H1 (cell line): ENCODE measurements around the gene PLEKHN1. TPM values are rescaled to one million over a fixed set of nuclear protein-coding genes. Genes with fewer than 3 reads are reported as not detected.

Experiments
- CTCF ChIA-PET: fragments of 300-600 bp; sonication (Branson Sonifier 250); formaldehyde crosslinking; loops from one replicate; lab custom pipeline; 2021; ENCODE audit not compliant: partially characterized antibody; lab: Charles Lee
- POLR2A ChIA-PET: fragments of 300-600 bp; sonication (Branson Sonifier 250); formaldehyde crosslinking; loops from one replicate; lab custom pipeline; 2021; ENCODE audit warnings: inconsistent platforms; ENCODE audit not compliant: partially characterized antibody; lab: Charles Lee
- DNase-seq, 2 experiments: peaks; one replicate each; pipeline versions ENCODE4 v3.0.0 to v3.0.0-alpha.2; 2010 to 2022; ENCODE audit warnings: low spot score in 2 of 2, low read depth in 1 of 2, mixed read lengths in 1 of 2
- FAIRE-seq: peaks from 2 replicates; lab custom pipeline; 2011; peaks lifted over from hg19 to GRCh38; lab: Jason Lieb, UNC
- H2AFZ ChIP-seq: 2 replicates; pipeline ENCODE4 v1.8.1; 2012; ENCODE audit warnings: low read length, inconsistent platforms
- H2AK5ac ChIP-seq: 2 replicates; pipeline ENCODE4 v1.6.1; 2013; ENCODE audit warnings: low read depth, low read length
- H2BK120ac ChIP-seq: replicated peaks from 2 replicates; pipeline ENCODE3; 2013; ENCODE audit warnings: low read depth, low read length, inconsistent platforms
- H2BK12ac ChIP-seq: 2 replicates; pipeline ENCODE4 v1.6.1; 2013; ENCODE audit warnings: low read depth, low read length
- H2BK15ac ChIP-seq: 2 replicates; pipeline ENCODE4 v1.6.1; 2013; ENCODE audit warnings: low read length
- H2BK20ac ChIP-seq: 2 replicates; pipeline ENCODE4 v1.6.1; 2013; ENCODE audit warnings: low read length
- H2BK5ac ChIP-seq: 2 replicates; pipeline ENCODE4 v1.6.1; 2013; ENCODE audit warnings: low read depth, low read length
- H3K14ac ChIP-seq: 2 replicates; pipeline ENCODE4 v1.6.1; 2013; ENCODE audit warnings: inconsistent platforms; ENCODE audit not compliant: insufficient read length
- H3K18ac ChIP-seq: 2 replicates; pipeline ENCODE4 v1.6.1; 2013; ENCODE audit warnings: low read length; ENCODE audit errors: extremely low read depth
- H3K23ac ChIP-seq: 2 replicates; pipeline ENCODE4 v1.6.1; 2013; ENCODE audit warnings: inconsistent platforms; ENCODE audit not compliant: insufficient read length
- H3K23me2 ChIP-seq: 2 replicates; pipeline ENCODE4 v1.6.1; 2013; ENCODE audit warnings: low read depth, low read length
- H3K27ac ChIP-seq: 2 replicates; pipeline ENCODE4 v1.6.1; 2011; ENCODE audit warnings: low read depth, low read length, inconsistent platforms
- H3K27me3 ChIP-seq, 4 experiments: replicated peaks in 1 of 4; 1 replicate in 1 of 4; 2 replicates in 3 of 4; pipeline versions ENCODE4 v1.6.1 to v1.8.1; 2011 to 2013; ENCODE audit warnings: low read length in 3 of 4, mild to moderate bottlenecking in 3 of 4, inconsistent platforms in 2 of 4, mixed read lengths in 2 of 4, moderate library complexity in 1 of 4; ENCODE audit not compliant: control insufficient read depth in 3 of 4, insufficient read depth in 3 of 4; ENCODE audit errors: extremely low read depth in 1 of 4
- H3K36me3 ChIP-seq, 4 experiments: 2 replicates each; pipeline versions ENCODE4 v1.6.1 to v1.8.1; 2011 to 2013; ENCODE audit warnings: mild to moderate bottlenecking in 4 of 4, low read length in 3 of 4, moderate library complexity in 2 of 4, control low read depth in 1 of 4, inconsistent platforms in 1 of 4; ENCODE audit not compliant: insufficient read depth in 4 of 4, control insufficient read depth in 2 of 4
- H3K4ac ChIP-seq: replicated peaks from 2 replicates; pipeline ENCODE3; 2013; ENCODE audit warnings: low read length, low read depth, mixed read lengths, inconsistent platforms; ENCODE audit not compliant: insufficient read length
- H3K4me1 ChIP-seq, 4 experiments: replicated peaks in 1 of 4; 1 replicate in 1 of 4; 2 replicates in 3 of 4; pipeline versions ENCODE4 v1.6.1 to v1.8.1; 2011 to 2013; ENCODE audit warnings: low read length in 3 of 4, inconsistent platforms in 2 of 4, mixed read lengths in 1 of 4; ENCODE audit not compliant: insufficient read depth in 4 of 4, control insufficient read depth in 3 of 4
- H3K4me2 ChIP-seq, 2 experiments: 2 replicates each; pipeline versions ENCODE4 v1.6.1 to v1.8.1; 2011 to 2013; ENCODE audit warnings: low read depth in 2 of 2, low read length in 2 of 2, control low read depth in 1 of 2, inconsistent platforms in 1 of 2, mild to moderate bottlenecking in 1 of 2; ENCODE audit not compliant: insufficient read depth in 1 of 2
- H3K4me3 ChIP-seq, 4 experiments: fragments of 200-600, 300-600 bp in 1 of 4; sonication (generic), shearing (Covaris generic), sonication (Bioruptor Twin) in 1 of 4; 2 replicates each; pipeline versions ENCODE4 v1.5.1 to v1.8.1; 2011 to 2016; ENCODE audit warnings: low read length in 4 of 4, low read depth in 3 of 4, control low read depth in 2 of 4, inconsistent platforms in 2 of 4, mild to moderate bottlenecking in 2 of 4, mixed read lengths in 1 of 4, moderate library complexity in 1 of 4; ENCODE audit not compliant: insufficient read depth in 2 of 4; ENCODE audit errors: extremely low read depth in 1 of 4
- H3K56ac ChIP-seq: replicated peaks from 2 replicates; pipeline ENCODE3; 2013; ENCODE audit warnings: low read depth, mild to moderate bottlenecking, mixed read lengths, low read length, inconsistent platforms; ENCODE audit not compliant: insufficient read length
- H3K79me1 ChIP-seq: 2 replicates; pipeline ENCODE4 v1.6.1; 2013; ENCODE audit warnings: low read depth, low read length, control low read depth
- H3K79me2 ChIP-seq, 2 experiments: 2 replicates each; pipeline versions ENCODE4 v1.6.1 to v1.8.1; 2012 to 2013; ENCODE audit warnings: low read length in 2 of 2, mild to moderate bottlenecking in 2 of 2, inconsistent platforms in 1 of 2; ENCODE audit not compliant: insufficient read depth in 2 of 2, control insufficient read depth in 1 of 2
- H3K9ac ChIP-seq, 4 experiments: replicated peaks in 1 of 4; 1 replicate in 1 of 4; 2 replicates in 3 of 4; pipeline versions ENCODE4 v1.6.1 to v1.8.1; 2011 to 2013; ENCODE audit warnings: low read depth in 3 of 4, low read length in 3 of 4, control low read depth in 2 of 4, mild to moderate bottlenecking in 2 of 4, moderate library complexity in 2 of 4, inconsistent platforms in 1 of 4; ENCODE audit errors: extremely low read depth in 1 of 4
- H3K9me3 ChIP-seq, 2 experiments: 2 replicates each; pipeline versions ENCODE4 v1.6.1 to v1.8.1; 2012 to 2013; ENCODE audit warnings: mild to moderate bottlenecking in 2 of 2, moderate library complexity in 2 of 2, control low read depth in 1 of 2, inconsistent platforms in 1 of 2, low read depth in 1 of 2, low read length in 1 of 2, mixed read lengths in 1 of 2; ENCODE audit not compliant: insufficient read depth in 2 of 2
- H4K20me1 ChIP-seq, 2 experiments: replicated peaks in 1 of 2; 2 replicates each; pipeline versions ENCODE3 to v1.8.1; 2011 to 2013; ENCODE audit warnings: inconsistent platforms in 2 of 2, low read length in 2 of 2, mild to moderate bottlenecking in 1 of 2; ENCODE audit not compliant: insufficient read depth in 2 of 2, control insufficient read depth in 1 of 2
- H4K5ac ChIP-seq: 2 replicates; pipeline ENCODE4 v1.6.1; 2013; ENCODE audit warnings: low read length, low read depth, mixed read lengths, inconsistent platforms; ENCODE audit not compliant: insufficient read length
- H4K8ac ChIP-seq: 2 replicates; pipeline ENCODE4 v1.8.0; 2013; ENCODE audit warnings: mild to moderate bottlenecking, moderate library complexity, low read length, inconsistent platforms; ENCODE audit not compliant: insufficient read depth; ENCODE audit errors: extremely low read depth
- H4K91ac ChIP-seq: replicated peaks from 2 replicates; pipeline ENCODE3; 2013; ENCODE audit warnings: low read length, mixed read lengths, inconsistent platforms; ENCODE audit not compliant: insufficient read length
- ATF2 ChIP-seq: IDR thresholded peaks from 2 replicates; pipeline ENCODE4 v1.6.1; 2012; ENCODE audit warnings: low read length, inconsistent platforms
- CREB1 ChIP-seq: IDR thresholded peaks from 2 replicates; pipeline ENCODE4 v1.6.1; 2012; ENCODE audit warnings: inconsistent platforms
- CTCF ChIP-seq, 3 experiments: IDR thresholded peaks; 1 replicate in 2 of 3; 2 replicates in 1 of 3; pipeline versions ENCODE4 v1.5.1 to v1.6.1; 2011; ENCODE audit warnings: low read length in 3 of 3, mild to moderate bottlenecking in 3 of 3, inconsistent platforms in 2 of 3, low read depth in 1 of 3, moderate library complexity in 1 of 3; ENCODE audit not compliant: insufficient read depth in 1 of 3; ENCODE audit errors: control extremely low read depth in 1 of 3
- HDAC2 ChIP-seq, 2 experiments: fragments of 300-600 bp in 1 of 2; sonication (generic) in 1 of 2; IDR thresholded peaks; 2 replicates each; pipeline ENCODE4 v1.6.1; 2011 to 2012; ENCODE audit warnings: low read depth in 2 of 2, low read length in 2 of 2, mild to moderate bottlenecking in 2 of 2, moderate library complexity in 2 of 2, borderline replicate concordance in 1 of 2, inconsistent platforms in 1 of 2
- JUND ChIP-seq: IDR thresholded peaks from 2 replicates; pipeline ENCODE4 v1.6.1; 2011; ENCODE audit warnings: mild to moderate bottlenecking, improper control_type of control experiment, low read length
- KDM1A ChIP-seq: fragments of 200-600, 300-600 bp; sonication (generic); IDR thresholded peaks from 2 replicates; pipeline ENCODE4 v1.7.1; 2016; ENCODE audit warnings: mild to moderate bottlenecking, low read length, borderline replicate concordance
- KDM4A ChIP-seq: IDR thresholded peaks from one replicate; pipeline ENCODE4 v1.7.1; 2012; ENCODE audit warnings: low read depth, mild to moderate bottlenecking, moderate library complexity, low read length, inconsistent platforms; ENCODE audit not compliant: severe bottlenecking
- SIN3A ChIP-seq, 2 experiments: IDR thresholded peaks in 1 of 2; conservative IDR thresholded peaks in 1 of 2; 2 replicates each; pipeline ENCODE4 v1.6.1; 2011 to 2012; ENCODE audit warnings: low read length in 2 of 2, improper control_type of control experiment in 1 of 2, low read depth in 1 of 2, mild to moderate bottlenecking in 1 of 2
- WGBS, 2 experiments: shearing (Covaris generic) in 1 of 2; methylation state at CpG; one replicate each; pipeline versions ENCODE4 v1.1.6 to v1.1.7; 2013 to 2015; ENCODE audit warnings: low lambda C conversion rate in 2 of 2, mixed read lengths in 2 of 2, inconsistent platforms in 1 of 2, low coverage in 1 of 2, missing lambda C conversion rate in 1 of 2; ENCODE audit not compliant: insufficient replicate concordance in 2 of 2, insufficient coverage in 1 of 2, insufficient read length in 1 of 2; ENCODE audit errors: extremely low coverage in 1 of 2, missing lambda C conversion rate in 1 of 2; 5-methylcytosine and 5-hydroxymethylcytosine counted together
- polyA plus RNA-seq, 7 experiments: library from polyadenylated mRNA; depleted of rRNA in 3 of 7; stranded (reverse) in 5 of 7; unstranded in 2 of 7; fragments of >200 nt in 5 of 7; fragments of 200-250 nt in 2 of 7; gene quantifications; 1 replicate in 5 of 7; 2 replicates in 1 of 7; 4 replicates in 1 of 7; pipeline versions ENCODE4 v1.2.1 to v1.2.3, GENCODE V29; 2011 to 2013; ENCODE audit warnings: missing spikeins in 2 of 7, mixed read lengths in 2 of 7
- total RNA-seq: library from RNA; stranded (reverse); fragmentation: NEBNext Ultra II Directional; extraction: Animal tissue kit (Norgen Biotek cat#: 25700); gene quantifications from 2 replicates; pipeline ENCODE4 v1.2.1, GENCODE V29; 2021

The PLEKHN1 gene
- total and polyA plus RNA-seq, 2 of the 8 experiments (the other 6 are each of a cell fraction or from before 2014, with no cell fraction given): 0.39 to 1.5 TPM

GRCh38 chr1:950268-950667, 16.0 kb upstream of the PLEKHN1 start:
- ChIA-PET CTCF (no interaction called here), POLR2A (interaction anchor here (1.0 kb wide), 1 partner anchor 9 kb away, joined by 3 read pairs; no protein-coding TSS in a partner anchor)
- no peaks in the 10 kb centered on the region for H3K9me3 ChIP-seq
- H3K27ac ChIP-seq: no peak overlapping the region
- no peaks in the 10 kb centered on the region for H3K27me3 ChIP-seq
- H3K14ac ChIP-seq: no peak overlapping the region
- H3K4ac ChIP-seq: no peak overlapping the region
- H3K79me2 ChIP-seq: no peaks in the 10 kb centered on the region; a peak in 1 of 4 replicates
- H4K8ac ChIP-seq: no peak overlapping the region; the same call in 1 of the 2 replicates
- no peak overlapping the region for H2AK5ac ChIP-seq
- peaks cover 21 to 37% of the 10 kb centered on the region in 2 experiments for H4K20me1 ChIP-seq
- no peak overlapping the region for H2BK120ac ChIP-seq
- no peak overlapping the region; the same call in 1 of the 2 replicates for H2BK20ac ChIP-seq
- no peak for TF ChIP-seq SIN3A (conservative IDR thresholded peaks at IDR 0.05 in 1 of 2, IDR thresholded peaks at IDR 0.05 in 1 of 2; ENCODE audit: low read depth in 1 of 2, low read length in 2 of 2)
- 0 out of 2 replicates have a peak, but pooled peaks have one; percentile 29 for TF ChIP-seq KDM1A
- TF ChIP-seq CREB1: no peak
- TF ChIP-seq HDAC2 (IDR thresholded peaks at IDR 0.05; ENCODE audit: borderline replicate concordance in 1 of 2, low read depth in 2 of 2, low read length in 2 of 2): no peak
- TF ChIP-seq ATF2: no peak
- no peak for TF ChIP-seq CTCF (IDR thresholded peaks at IDR 0.05; ENCODE audit: control extremely low read depth in 1 of 3, insufficient read depth in 1 of 3, low read depth in 1 of 3, low read length in 3 of 3)
- TF ChIP-seq KDM4A: no peak
- no peak for TF ChIP-seq JUND
- H2BK15ac ChIP-seq: no peak overlapping the region
- no peak for DNase-seq
- H3K79me1 ChIP-seq: peaks cover 8% of the 10 kb centered on the region
- H3K56ac ChIP-seq: no peak overlapping the region
- no peak overlapping the region for H2BK12ac ChIP-seq
- no peak overlapping the region for H2AFZ ChIP-seq
- no peaks in the 10 kb centered on the region; a peak in 1 of 7 replicates for H3K4me1 ChIP-seq
- no peak overlapping the region for H3K23ac ChIP-seq
- no peak overlapping the region for H3K4me2 ChIP-seq
- H3K18ac ChIP-seq: no peak overlapping the region
- peaks cover 8 to 61% (median 49%) of the 10 kb centered on the region in 4 experiments for H3K36me3 ChIP-seq
- no peak overlapping the region for H2BK5ac ChIP-seq
- WGBS, 2 experiments: 95% methylated on average over 9 of the region's 9 CpGs; no CpG with 5 or more reads in 1 of the 2 experiments
- no peak for FAIRE-seq
- no peak overlapping the region for H4K5ac ChIP-seq
- H3K4me3 ChIP-seq: no peak overlapping the region
- H4K91ac ChIP-seq: no peak overlapping the region
- no peak overlapping the region; a peak in 1 of 7 replicates for H3K9ac ChIP-seq
- no peaks in the 10 kb centered on the region for H3K23me2 ChIP-seq
